Activated naive CD8-positive, alpha-beta T cell treated with anti-CD3 and anti-CD28 coated beads, Interleukin-2, amount 50 U/mL, for 24 hours (primary cell): ENCODE results near the gene MICAL2.

Experiments used
- ATAC-seq: fragments of 150-1000 bp; cut with Tn5 transposase; one replicate; pipeline ENCODE4 v1.10.0; 2021
- DNase-seq: peaks from one replicate; pipeline ENCODE4 v3.0.0; 2021
- H3K27ac Mint-ChIP-seq: one replicate; pipeline ENCODE4 v1.8.0; 2021; ENCODE audit warnings: mild to moderate bottlenecking, mixed read lengths
- H3K27me3 Mint-ChIP-seq: one replicate; pipeline ENCODE4 v1.8.0; 2021; ENCODE audit warnings: mixed read lengths
- H3K36me3 Mint-ChIP-seq: one replicate; pipeline ENCODE4 v1.8.0; 2021; ENCODE audit warnings: low read depth, mixed read lengths
- H3K4me1 Mint-ChIP-seq: one replicate; pipeline ENCODE4 v1.8.0; 2021; ENCODE audit warnings: mixed read lengths
- H3K4me3 Mint-ChIP-seq: one replicate; pipeline ENCODE4 v1.8.0; 2021; ENCODE audit warnings: mild to moderate bottlenecking, moderate library complexity, mixed read lengths
- H3K9me3 Mint-ChIP-seq: one replicate; pipeline ENCODE4 v1.8.0; 2021; ENCODE audit warnings: mixed read lengths

MICAL2 gene

GRCh38 chr11:12216041-12216451 lies 105.7 kb downstream of the MICAL2 start:
- H3K27me3 Mint-ChIP-seq: no peaks in the 10 kb centered on the region
- ATAC-seq (no peak), DNase-seq (no peak)
- H3K4me3 Mint-ChIP-seq: no peak overlapping the region
- H3K9me3 Mint-ChIP-seq: no peaks in the 10 kb centered on the region
- H3K27ac Mint-ChIP-seq: no peak overlapping the region
- H3K4me1 Mint-ChIP-seq: peaks cover 53% of the 10 kb centered on the region
- peaks cover 74% of the 10 kb centered on the region for H3K36me3 Mint-ChIP-seq

- Mint-ChIP-seq H3K4me1 (peaks cover 58% of the 10 kb centered on the region), H3K36me3 (peaks cover 73% of the 10 kb centered on the region), H3K27me3 (no peaks in the 10 kb centered on the region), H3K9me3 (no peaks in the 10 kb centered on the region), H3K4me3 (no peak overlapping the region), H3K27ac (no peak overlapping the region)
- ATAC-seq (no peak), DNase-seq (no peak)
These were observed 106.4 kb downstream of the MICAL2 start for GRCh38 chr11:12216671-12217374.

- H3K9me3 Mint-ChIP-seq: no peaks in the 10 kb centered on the region
- no peaks in the 10 kb centered on the region for H3K27me3 Mint-ChIP-seq
- DNase-seq: no peak
- H3K36me3 Mint-ChIP-seq: peaks cover 72% of the 10 kb centered on the region
- no peak overlapping the region for H3K27ac Mint-ChIP-seq
- ATAC-seq: no peak
- H3K4me1 Mint-ChIP-seq: peaks cover 68% of the 10 kb centered on the region
- no peak overlapping the region for H3K4me3 Mint-ChIP-seq
These were observed 107.5 kb downstream of the MICAL2 start for GRCh38 chr11:12217879-12218278.

- ATAC-seq: no peak
- DNase-seq: no peak
- no peak overlapping the region for H3K4me3 Mint-ChIP-seq
- peaks cover 68% of the 10 kb centered on the region for H3K36me3 Mint-ChIP-seq
- H3K4me1 Mint-ChIP-seq: peaks cover 68% of the 10 kb centered on the region
- H3K9me3 Mint-ChIP-seq: no peaks in the 10 kb centered on the region
- no peak overlapping the region for H3K27ac Mint-ChIP-seq
- H3K27me3 Mint-ChIP-seq: no peaks in the 10 kb centered on the region
These were observed 108.5 kb downstream of the MICAL2 start for GRCh38 chr11:12218909-12219308.

- ATAC-seq (no peak), DNase-seq (no peak)
- H3K36me3 Mint-ChIP-seq: peaks cover 70% of the 10 kb centered on the region
- H3K9me3 Mint-ChIP-seq: no peaks in the 10 kb centered on the region
- H3K27ac Mint-ChIP-seq: peak overlapping the region; percentile 35
- peaks cover 70% of the 10 kb centered on the region for H3K4me1 Mint-ChIP-seq
- no peaks in the 10 kb centered on the region for H3K27me3 Mint-ChIP-seq
- H3K4me3 Mint-ChIP-seq: no peak overlapping the region
These were observed 109.4 kb downstream of the MICAL2 start for GRCh38 chr11:12219757-12220156.

GRCh38 chr11:12220305-12220704 lies 109.9 kb downstream of the MICAL2 start:
- Mint-ChIP-seq H3K36me3 (peaks cover 70% of the 10 kb centered on the region), H3K27ac (peak overlapping the region; percentile 35), H3K4me3 (no peak overlapping the region), H3K4me1 (peaks cover 70% of the 10 kb centered on the region), H3K27me3 (no peaks in the 10 kb centered on the region), H3K9me3 (no peaks in the 10 kb centered on the region)
- ATAC-seq (no peak), DNase-seq (no peak)

GRCh38 chr11:12221051-12221535 lies 110.7 kb downstream of the MICAL2 start:
- no peaks in the 10 kb centered on the region for H3K27me3 Mint-ChIP-seq
- H3K4me3 Mint-ChIP-seq: no peak overlapping the region

GRCh38 chr11:12222055-12222792 lies 111.8 kb downstream of the MICAL2 start:
- Mint-ChIP-seq H3K4me1 (peaks cover 58% of the 10 kb centered on the region), H3K4me3 (no peak overlapping the region), H3K27me3 (no peaks in the 10 kb centered on the region), H3K27ac (no peak overlapping the region), H3K36me3 (peaks cover 69% of the 10 kb centered on the region), H3K9me3 (no peaks in the 10 kb centered on the region)
- ATAC-seq (no peak), DNase-seq (no peak)

More at GRCh38 chr11:12221051-12221535, 110.7 kb downstream of the MICAL2 start:
- Mint-ChIP-seq H3K9me3 (no peaks in the 10 kb centered on the region), H3K27ac (peak overlapping the region; percentile 52), H3K36me3 (peaks cover 65% of the 10 kb centered on the region), H3K4me1 (peaks cover 67% of the 10 kb centered on the region)
- no peak for ATAC-seq
- no peak for DNase-seq

GRCh38 chr11:12223771-12224536 lies 113.6 kb downstream of the MICAL2 start:
- Mint-ChIP-seq H3K4me1 (peaks cover 54% of the 10 kb centered on the region), H3K27ac (peak overlapping the region; percentile 92)
- ATAC-seq: peak; percentile 12

GRCh38 chr11:12224537-12224893 lies 114.1 kb downstream of the MICAL2 start:
- Mint-ChIP-seq H3K27me3 (no peaks in the 10 kb centered on the region), H3K4me1 (peaks cover 54% of the 10 kb centered on the region), H3K9me3 (no peaks in the 10 kb centered on the region), H3K36me3 (peaks cover 70% of the 10 kb centered on the region), H3K4me3 (peak overlapping the region; percentile 78), H3K27ac (peak overlapping the region; percentile 92)
- ATAC-seq (peak; percentile 98), DNase-seq (peak; percentile 91)

More at GRCh38 chr11:12223771-12224536, 113.6 kb downstream of the MICAL2 start:
- Mint-ChIP-seq H3K27me3 (no peaks in the 10 kb centered on the region), H3K4me3 (peak overlapping the region; percentile 78), H3K9me3 (no peaks in the 10 kb centered on the region), H3K36me3 (peaks cover 75% of the 10 kb centered on the region)
- no peak for DNase-seq

GRCh38 chr11:12225046-12225739 lies 114.8 kb downstream of the MICAL2 start:
- H3K27me3 Mint-ChIP-seq: no peaks in the 10 kb centered on the region
- peaks cover 69% of the 10 kb centered on the region for H3K36me3 Mint-ChIP-seq
- H3K4me3 Mint-ChIP-seq: peak overlapping the region; percentile 78
- DNase-seq (no peak), ATAC-seq (no peak)
- H3K27ac Mint-ChIP-seq: peak overlapping the region; percentile 92
- no peaks in the 10 kb centered on the region for H3K9me3 Mint-ChIP-seq
- H3K4me1 Mint-ChIP-seq: peaks cover 54% of the 10 kb centered on the region

- Mint-ChIP-seq H3K9me3 (no peaks in the 10 kb centered on the region), H3K27me3 (no peaks in the 10 kb centered on the region), H3K27ac (no peak overlapping the region), H3K4me3 (no peak overlapping the region), H3K4me1 (peaks cover 48% of the 10 kb centered on the region), H3K36me3 (peaks cover 72% of the 10 kb centered on the region)
- DNase-seq (no peak), ATAC-seq (no peak)
These were observed 115.7 kb downstream of the MICAL2 start for GRCh38 chr11:12226093-12226492.

GRCh38 chr11:12229450-12230229 lies 119.2 kb downstream of the MICAL2 start:
- Mint-ChIP-seq H3K36me3 (peaks cover 83% of the 10 kb centered on the region), H3K9me3 (no peaks in the 10 kb centered on the region), H3K4me1 (peaks cover 27% of the 10 kb centered on the region), H3K4me3 (no peak overlapping the region), H3K27me3 (no peaks in the 10 kb centered on the region), H3K27ac (no peak overlapping the region)
- no peak for DNase-seq
- no peak for ATAC-seq
